GM13976 (cell line): Measurements from ENCODE around the gene CLCN3.
"Not testable (repeated sequence)": the region's sequence is repeated elsewhere in the genome, so short reads cannot be mapped to it uniquely, and the experiment has no call there.

Experiments
- DNase-seq: peaks from one replicate; pipeline ENCODE4 v3.0.0; 2012; ENCODE audit warnings: low spot score
- CTCF ChIP-seq: IDR thresholded peaks from 2 replicates; pipeline ENCODE4 v1.5.1; 2012; ENCODE audit warnings: borderline replicate concordance, mild to moderate bottlenecking; ENCODE audit not compliant: insufficient read depth; ENCODE audit errors: extremely low read depth, missing control alignments, control extremely low read depth
- in situ Hi-C: fragments of 300-500 bp; cut with MboI; formaldehyde crosslinking; loops from one replicate; pipeline ENCODE4 v1.12.0; 2022; ENCODE audit warnings: low sequenced_read_pairs, mixed read lengths, inconsistent platforms; ENCODE audit not compliant: unreplicated experiment

Gene CLCN3

GRCh38 chr4:169619958-169620879, at the start of gene CLCN3:
CLCN3 (plus strand) TSS chr4:169620578; CDS start chr4:169635929, 15,351 bp downstream.
- DNase-seq: peak; percentile 95
- in situ Hi-C loops: loop anchor here (25.0 kb wide), 1 partner anchor 417 kb away; the partner anchor contains the start of gene MFAP3L
- no peak for TF ChIP-seq CTCF

GRCh38 chr4:169571012-169571411, 49.4 kb upstream of the CLCN3 start:
- DNase-seq, in situ Hi-C loops: not testable (repeated sequence)

- DNase-seq: no peak
- in situ Hi-C loops: no loop called here
- TF ChIP-seq CTCF: no peak
These were observed 48.9 kb upstream of the CLCN3 start for GRCh38 chr4:169571435-169571834.

GRCh38 chr4:169573889-169574288, 46.5 kb upstream of the CLCN3 start:
- in situ Hi-C loops: no loop called here
- TF ChIP-seq CTCF: no peak

GRCh38 chr4:169582203-169582602, 38.2 kb upstream of the CLCN3 start:
- no peak for TF ChIP-seq CTCF
- DNase-seq: no peak
- in situ Hi-C loops: no loop called here

More at GRCh38 chr4:169573889-169574288, 46.5 kb upstream of the CLCN3 start:
- DNase-seq: no peak

GRCh38 chr4:169582706-169583105, 37.7 kb upstream of the CLCN3 start:
- in situ Hi-C loops: no loop called here
- TF ChIP-seq CTCF: no peak
- DNase-seq: no peak

- no peak for DNase-seq
- in situ Hi-C loops: no loop called here
- no peak for TF ChIP-seq CTCF
These were observed 36.8 kb upstream of the CLCN3 start for GRCh38 chr4:169583563-169583962.
